Measurements from ENCODE around the gene SLC19A1.
"Not testable (repeated sequence)": the region's sequence is repeated elsewhere in the genome, so short reads cannot be mapped to it uniquely, and the experiment has no call there.

The SLC19A1 gene

DNA sequence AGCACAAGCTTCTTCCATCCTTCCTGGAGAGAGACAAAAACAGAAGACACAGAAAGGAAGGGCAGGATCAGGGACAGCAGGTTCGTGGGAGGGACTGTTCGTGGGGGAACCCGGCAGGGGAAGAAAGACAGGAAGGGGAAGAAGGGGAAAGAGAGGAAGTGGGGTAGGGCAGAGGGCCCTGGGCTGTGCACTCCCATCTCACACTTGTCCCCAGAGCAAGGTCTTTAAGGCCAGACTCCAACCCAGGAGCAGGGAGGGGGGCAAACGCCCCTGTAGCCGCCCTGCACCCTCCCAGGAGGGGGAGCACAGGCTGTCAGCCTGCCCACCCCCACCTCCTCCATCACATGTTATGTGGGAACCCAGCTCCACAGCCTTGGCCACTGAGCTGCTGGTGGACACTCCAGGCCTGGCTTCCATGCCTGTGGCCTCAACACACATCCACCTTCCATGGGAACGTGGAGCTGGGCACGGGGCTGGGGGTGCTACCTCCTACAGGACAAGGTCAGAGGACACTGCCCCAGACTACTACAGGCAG lies 9.3 kb downstream of the SLC19A1 start:
- no peaks in the 10 kb centered on the region for H3K9me3 ChIP-seq
- H3K4me3 ChIP-seq, result no peak overlapping the region
- peak in 1 of 2 donors; percentile 62 for DNase-seq
- H3K27ac ChIP-seq, result no peak overlapping the region
- TF ChIP-seq, protein P1, sequence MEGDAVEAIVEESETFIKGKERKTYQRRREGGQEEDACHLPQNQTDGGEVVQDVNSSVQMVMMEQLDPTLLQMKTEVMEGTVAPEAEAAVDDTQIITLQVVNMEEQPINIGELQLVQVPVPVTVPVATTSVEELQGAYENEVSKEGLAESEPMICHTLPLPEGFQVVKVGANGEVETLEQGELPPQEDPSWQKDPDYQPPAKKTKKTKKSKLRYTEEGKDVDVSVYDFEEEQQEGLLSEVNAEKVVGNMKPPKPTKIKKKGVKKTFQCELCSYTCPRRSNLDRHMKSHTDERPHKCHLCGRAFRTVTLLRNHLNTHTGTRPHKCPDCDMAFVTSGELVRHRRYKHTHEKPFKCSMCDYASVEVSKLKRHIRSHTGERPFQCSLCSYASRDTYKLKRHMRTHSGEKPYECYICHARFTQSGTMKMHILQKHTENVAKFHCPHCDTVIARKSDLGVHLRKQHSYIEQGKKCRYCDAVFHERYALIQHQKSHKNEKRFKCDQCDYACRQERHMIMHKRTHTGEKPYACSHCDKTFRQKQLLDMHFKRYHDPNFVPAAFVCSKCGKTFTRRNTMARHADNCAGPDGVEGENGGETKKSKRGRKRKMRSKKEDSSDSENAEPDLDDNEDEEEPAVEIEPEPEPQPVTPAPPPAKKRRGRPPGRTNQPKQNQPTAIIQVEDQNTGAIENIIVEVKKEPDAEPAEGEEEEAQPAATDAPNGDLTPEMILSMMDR (IDR thresholded peaks at IDR 0.05), result no peak
- peaks cover 0 to 4% of the 10 kb centered on the region in 2 donors for H3K27me3 ChIP-seq
- intact Hi-C loops (cut with DNase I; ENCODE audit: low total_unique reads), result no loop called here
- H3K36me3 ChIP-seq, result peaks cover 0 to 17% (median 5%) of the 10 kb centered on the region in 3 donors
- H3K4me1 ChIP-seq, result no peaks in the 10 kb centered on the region

DNA sequence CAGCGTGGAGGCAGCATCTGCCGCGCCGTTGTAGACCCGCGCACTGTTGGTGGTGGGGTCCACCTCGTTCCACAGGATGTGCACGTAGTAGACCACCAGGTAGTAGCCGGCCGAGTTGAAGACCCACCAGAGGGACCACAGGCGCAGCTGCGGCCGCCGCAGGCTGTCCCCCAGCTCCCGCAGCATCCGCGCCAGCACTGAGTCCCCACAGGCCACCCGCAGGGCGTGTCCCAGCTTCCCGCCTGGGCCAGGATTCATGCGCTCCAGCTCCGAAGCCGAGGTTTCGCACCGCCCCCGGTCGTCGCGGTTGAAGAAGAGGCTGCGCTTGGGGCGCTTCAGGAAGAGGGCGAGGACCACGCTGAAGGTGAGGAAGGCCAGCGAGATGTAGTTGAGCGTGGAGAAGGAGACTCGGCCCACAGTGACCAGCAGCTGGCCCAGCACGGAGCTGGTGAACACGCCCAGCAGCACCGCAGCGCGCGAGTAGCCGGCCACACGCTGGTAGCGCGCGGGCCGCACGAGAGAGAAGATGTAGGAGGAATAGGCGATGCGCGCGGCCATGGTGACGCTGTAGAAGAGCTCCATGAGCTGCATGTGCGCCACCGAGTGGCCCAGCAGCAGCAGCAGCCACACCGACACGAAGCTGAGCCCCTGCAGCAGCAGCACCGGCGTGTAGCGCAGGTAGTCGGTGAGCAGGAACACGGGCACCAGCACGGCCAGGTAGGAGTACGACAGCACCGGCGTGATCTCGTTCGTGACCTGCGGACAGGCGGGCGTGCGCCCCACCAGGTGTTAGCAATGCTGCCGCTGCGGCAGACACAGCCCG lies 10.6 kb downstream of the SLC19A1 start:
- intact Hi-C loops (cut with DNase I; ENCODE audit: low total_unique reads), result no loop called here
- Histone ChIP-seq H3K9me3 (no peaks in the 10 kb centered on the region), H3K27me3 (peaks cover 0 to 4% of the 10 kb centered on the region in 2 donors), H3K4me3 (no peak overlapping the region), H3K27ac (no peak overlapping the region), H3K36me3 (peaks cover 0 to 17% (median 5%) of the 10 kb centered on the region in 3 donors), H3K4me1 (no peaks in the 10 kb centered on the region)
- TF ChIP-seq, protein P1 (IDR thresholded peaks at IDR 0.05), result no peak
- peak in 1 of 2 donors; percentile 58 for DNase-seq

DNA sequence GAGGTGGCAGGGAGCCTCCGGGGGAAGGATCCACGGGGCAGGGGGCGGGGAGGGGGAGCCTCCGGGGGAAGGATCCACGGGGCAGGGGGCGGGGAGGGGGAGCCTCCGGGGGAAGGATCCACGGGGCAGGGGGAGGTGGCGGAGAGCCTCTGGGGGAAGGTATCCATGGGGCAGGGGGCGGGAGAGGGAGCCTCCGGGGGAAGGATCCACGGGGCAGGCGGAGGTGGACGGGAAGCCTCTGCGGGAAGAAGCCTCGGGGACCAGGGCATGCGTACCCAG lies 11.2 kb downstream of the SLC19A1 start:
- H3K27ac ChIP-seq; intact Hi-C loops (cut with DNase I; ENCODE audit: low total_unique reads); DNase-seq; H3K9me3 ChIP-seq; H3K4me3 ChIP-seq; H3K4me1 ChIP-seq; H3K27me3 ChIP-seq: not testable (repeated sequence)
- H3K36me3 ChIP-seq, result peaks cover 0 to 17% (median 5%) of the 10 kb centered on the region in 3 donors

DNA sequence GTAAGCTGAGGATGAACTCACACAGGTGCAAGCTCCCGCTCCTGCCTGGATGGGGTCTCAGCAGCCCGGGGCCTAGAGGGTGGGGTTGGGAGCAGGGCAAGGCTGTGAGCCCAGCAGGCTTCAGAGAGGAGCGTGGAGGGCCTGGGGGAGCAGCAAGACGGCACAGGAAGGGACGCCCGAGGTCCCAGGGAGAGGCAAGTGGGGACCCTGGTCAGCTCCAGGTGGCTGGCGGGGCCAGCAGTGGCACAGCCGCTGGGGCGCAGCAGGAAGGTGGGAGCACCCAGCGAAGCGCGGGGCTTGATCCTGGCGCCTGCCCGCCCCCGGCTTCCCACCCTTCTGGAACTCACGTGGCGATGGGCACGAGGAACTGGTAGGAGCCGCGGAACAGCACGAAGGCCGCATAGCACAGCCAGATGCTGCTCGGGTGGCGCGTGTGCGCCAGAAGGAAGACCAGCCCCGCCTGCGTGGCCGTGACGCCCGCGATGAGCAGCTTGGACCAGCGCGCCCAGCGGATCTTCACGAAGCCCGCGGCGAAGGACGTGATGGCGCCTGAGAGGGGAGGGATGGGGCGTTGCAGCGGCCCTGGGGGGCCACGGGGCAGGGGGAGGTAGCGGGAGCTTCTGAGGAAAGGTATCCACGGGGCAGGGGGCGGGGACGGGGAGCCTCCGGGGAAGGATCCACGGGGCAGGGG lies 11.7 kb downstream of the SLC19A1 start:
- intact Hi-C loops (cut with DNase I; ENCODE audit: low total_unique reads), result no loop called here
- H3K27ac ChIP-seq, result no peak overlapping the region
- peaks cover 0 to 17% (median 5%) of the 10 kb centered on the region in 3 donors for H3K36me3 ChIP-seq
- H3K27me3 ChIP-seq, result peaks cover 0 to 4% of the 10 kb centered on the region in 2 donors
- TF ChIP-seq, protein P1 (IDR thresholded peaks at IDR 0.05), result no peak
- H3K4me1 ChIP-seq, result no peaks in the 10 kb centered on the region
- peak in 1 of 2 donors; percentile 60 for DNase-seq
- H3K9me3 ChIP-seq, result no peaks in the 10 kb centered on the region
- H3K4me3 ChIP-seq, result no peak overlapping the region

- Histone ChIP-seq H3K4me3 (no peak overlapping the region), H3K27me3 (peaks cover 0 to 4% of the 10 kb centered on the region in 2 donors), H3K36me3 (peaks cover 0 to 24% (median 5%) of the 10 kb centered on the region in 3 donors), H3K9me3 (no peaks in the 10 kb centered on the region), H3K27ac (no peak overlapping the region), H3K4me1 (no peaks in the 10 kb centered on the region)
- peak in 1 of 2 donors; percentile 24 for DNase-seq
- TF ChIP-seq, protein P1 (IDR thresholded peaks at IDR 0.05), result no peak
- intact Hi-C loops (cut with DNase I; ENCODE audit: low total_unique reads), result loop anchor here (10.0 kb wide), 1 partner anchor 585 kb away; no protein-coding TSS in a partner anchor
Measured at GRCh38 chr21:45529785-45530422, 12.3 kb downstream of the SLC19A1 start.

Data from tibial artery (tissue), 4 donors.